ENCODE measurements around the gene SNX22. TPM values are rescaled to one million over a fixed set of nuclear protein-coding genes. Genes with fewer than 3 reads are reported as not detected.

Gene SNX22
- total and polyA plus RNA-seq, 3 donors from 2014 or later, result 1.9 to 2.0 (median 2.0) TPM

DNA sequence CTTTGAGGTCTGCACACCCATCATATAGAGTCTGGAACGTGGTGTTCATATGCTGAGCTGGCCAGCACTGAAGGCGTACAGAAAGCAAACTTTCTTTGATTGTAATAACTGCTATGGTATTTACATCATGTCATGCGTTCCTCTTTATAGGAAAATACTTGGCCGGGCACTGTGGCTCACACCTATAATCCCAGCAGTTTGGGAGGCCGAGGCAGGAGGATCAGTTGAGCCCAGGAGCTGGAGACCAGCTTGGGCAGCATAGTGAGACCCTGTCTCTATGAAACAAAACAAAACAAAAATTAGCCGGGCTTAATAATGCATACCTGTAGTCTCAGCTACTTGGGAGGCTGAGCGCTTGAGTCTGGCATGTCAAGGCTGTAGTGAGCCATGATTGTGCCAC, 3.4 kb upstream of the SNX22 start:
- intact Hi-C loops (cut with DNase I; ENCODE audit: low total_unique reads), result no loop called here
- H3K4me1 ChIP-seq, result peaks cover 12% of the 10 kb centered on the region
- TF ChIP-seq, protein P1, sequence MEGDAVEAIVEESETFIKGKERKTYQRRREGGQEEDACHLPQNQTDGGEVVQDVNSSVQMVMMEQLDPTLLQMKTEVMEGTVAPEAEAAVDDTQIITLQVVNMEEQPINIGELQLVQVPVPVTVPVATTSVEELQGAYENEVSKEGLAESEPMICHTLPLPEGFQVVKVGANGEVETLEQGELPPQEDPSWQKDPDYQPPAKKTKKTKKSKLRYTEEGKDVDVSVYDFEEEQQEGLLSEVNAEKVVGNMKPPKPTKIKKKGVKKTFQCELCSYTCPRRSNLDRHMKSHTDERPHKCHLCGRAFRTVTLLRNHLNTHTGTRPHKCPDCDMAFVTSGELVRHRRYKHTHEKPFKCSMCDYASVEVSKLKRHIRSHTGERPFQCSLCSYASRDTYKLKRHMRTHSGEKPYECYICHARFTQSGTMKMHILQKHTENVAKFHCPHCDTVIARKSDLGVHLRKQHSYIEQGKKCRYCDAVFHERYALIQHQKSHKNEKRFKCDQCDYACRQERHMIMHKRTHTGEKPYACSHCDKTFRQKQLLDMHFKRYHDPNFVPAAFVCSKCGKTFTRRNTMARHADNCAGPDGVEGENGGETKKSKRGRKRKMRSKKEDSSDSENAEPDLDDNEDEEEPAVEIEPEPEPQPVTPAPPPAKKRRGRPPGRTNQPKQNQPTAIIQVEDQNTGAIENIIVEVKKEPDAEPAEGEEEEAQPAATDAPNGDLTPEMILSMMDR (IDR thresholded peaks at IDR 0.05), result no peak
- no peak for TF ChIP-seq POLR2A (IDR thresholded peaks at IDR 0.05)
- H3K4me3 ChIP-seq, result no peak overlapping the region
- DNase-seq, result no peak
- no peaks in the 10 kb centered on the region for H3K36me3 ChIP-seq (ENCODE audit: low read depth, missing control alignments)
- H3K9me3 ChIP-seq, result no peaks in the 10 kb centered on the region
- 73 to 81% methylated on average over 7 of the region's 7 CpGs for WGBS, 2 donors
- no peak overlapping the region for H3K27ac ChIP-seq
- no peaks in the 10 kb centered on the region for H3K27me3 ChIP-seq

DNA sequence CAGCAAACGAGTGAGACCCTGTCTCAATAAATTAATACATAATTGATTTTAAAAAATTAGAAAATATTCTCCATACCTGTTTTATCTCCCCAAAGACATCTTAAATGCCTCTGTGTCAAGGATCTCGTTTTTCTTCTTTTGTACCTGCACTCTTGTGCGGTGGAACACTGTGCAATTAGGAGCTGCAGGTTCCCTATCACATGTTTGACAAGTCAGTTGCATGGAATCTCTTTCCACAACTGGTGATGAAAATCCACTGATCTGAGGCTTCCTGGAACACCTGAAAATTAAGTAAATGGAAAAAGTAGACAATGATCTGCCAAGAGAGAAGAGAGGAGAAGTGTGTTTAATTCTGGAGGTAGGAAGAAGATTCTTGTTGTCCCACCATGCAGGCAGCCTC, 3.0 kb upstream of the SNX22 start:
- intact Hi-C loops (cut with DNase I; ENCODE audit: low total_unique reads), result no loop called here
- Histone ChIP-seq H3K9me3 (no peaks in the 10 kb centered on the region), H3K36me3 (ENCODE audit: low read depth, missing control alignments) (no peaks in the 10 kb centered on the region), H3K4me3 (no peak overlapping the region), H3K27me3 (no peaks in the 10 kb centered on the region), H3K27ac (no peak overlapping the region), H3K4me1 (peaks cover 16% of the 10 kb centered on the region)
- WGBS, 2 donors, result 74 to 85% methylated on average over 3 of the region's 3 CpGs
- no peak for DNase-seq
- TF ChIP-seq, protein P1 (IDR thresholded peaks at IDR 0.05), result no peak
- TF ChIP-seq POLR2A (IDR thresholded peaks at IDR 0.05), result no peak

DNA sequence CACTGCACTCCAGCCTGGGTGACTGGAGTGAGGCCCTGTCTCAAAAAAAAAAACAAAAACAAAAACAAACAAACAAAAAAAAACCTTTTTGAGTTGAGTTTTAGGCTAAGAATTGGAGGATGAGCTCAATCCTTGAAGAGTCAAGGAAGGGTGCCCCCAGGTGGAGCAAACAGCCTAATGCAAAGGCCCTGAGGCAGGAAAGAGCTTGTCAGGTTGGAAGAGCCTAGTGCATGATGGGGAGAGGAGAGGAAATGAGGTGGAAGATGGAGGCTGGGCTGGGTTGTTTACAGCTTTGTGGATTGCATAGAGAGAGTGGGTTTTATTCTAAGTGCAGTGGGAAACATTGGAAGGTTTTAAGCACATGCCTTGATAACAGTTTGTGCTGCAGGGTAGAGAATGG, 2.1 kb upstream of the SNX22 start:
- H3K27ac ChIP-seq, result no peak overlapping the region
- H3K4me3 ChIP-seq, result no peak overlapping the region
- intact Hi-C loops (cut with DNase I; ENCODE audit: low total_unique reads), result no loop called here
- TF ChIP-seq, protein P1 (IDR thresholded peaks at IDR 0.05), result no peak
- no peak for TF ChIP-seq POLR2A (IDR thresholded peaks at IDR 0.05)
- H3K4me1 ChIP-seq, result peaks cover 19% of the 10 kb centered on the region
- no peaks in the 10 kb centered on the region for H3K36me3 ChIP-seq (ENCODE audit: low read depth, missing control alignments)
- no peaks in the 10 kb centered on the region for H3K9me3 ChIP-seq
- H3K27me3 ChIP-seq, result no peaks in the 10 kb centered on the region
- no peak for DNase-seq

DNA sequence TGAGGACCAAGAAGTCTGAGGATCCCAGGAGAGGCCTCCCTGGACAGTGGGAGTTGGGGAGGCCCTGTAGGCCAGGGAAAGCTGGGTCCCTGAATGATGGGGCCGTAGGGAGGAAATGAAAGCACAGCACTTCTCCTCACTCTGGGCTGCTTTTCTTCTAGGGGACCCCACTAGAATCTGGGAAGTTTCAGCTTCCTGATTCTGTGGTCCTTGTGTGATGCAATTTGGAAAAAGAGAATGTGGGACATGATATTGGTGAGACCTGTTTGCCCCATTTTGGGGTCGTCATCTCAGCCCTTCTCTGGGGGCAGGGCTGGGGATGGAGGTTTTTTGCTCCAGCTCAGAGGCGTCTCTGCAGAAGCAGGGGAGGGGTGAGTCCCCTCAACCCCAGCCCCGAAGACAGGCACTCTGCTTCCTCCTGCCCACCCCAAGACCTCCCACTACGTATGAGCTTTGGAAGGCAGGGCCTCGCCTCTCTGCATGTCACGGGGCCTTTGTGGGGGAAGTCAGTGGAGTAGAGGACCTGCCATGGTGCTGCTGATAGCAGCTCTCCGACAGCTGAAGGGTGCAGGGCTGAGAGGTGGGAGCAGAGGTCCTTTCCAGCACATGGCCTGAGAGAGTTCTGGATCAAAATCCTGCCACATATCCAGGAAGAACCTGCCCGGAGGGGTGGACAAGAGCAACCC, 1.5 kb upstream of the SNX22 start:
- WGBS, 2 donors, result 78 to 80% methylated on average over 5 to 9 of the region's 9 CpGs

More for the DNA sequence above, 1.5 kb upstream of the SNX22 start:
- DNase-seq, result no peak
- peaks cover 19% of the 10 kb centered on the region for H3K4me1 ChIP-seq
- no peaks in the 10 kb centered on the region for H3K27me3 ChIP-seq
- H3K4me3 ChIP-seq, result no peak overlapping the region
- no peaks in the 10 kb centered on the region for H3K36me3 ChIP-seq (ENCODE audit: low read depth, missing control alignments)
- H3K9me3 ChIP-seq, result no peaks in the 10 kb centered on the region
- intact Hi-C loops (cut with DNase I; ENCODE audit: low total_unique reads), result loop anchor here (5.0 kb wide), 1 partner anchor 53 kb away; the partner anchor contains the start of gene SNX1
- TF ChIP-seq, protein P1 (IDR thresholded peaks at IDR 0.05), result no peak
- no peak for TF ChIP-seq POLR2A (IDR thresholded peaks at IDR 0.05)
- no peak overlapping the region for H3K27ac ChIP-seq
